DND-41 (cell line): ENCODE data around the gene HEMK1.
A peak's percentile ranks its signal among the peaks of the same experiment; 100 is the strongest.

Source experiments
- ATAC-seq: fragments of 200-7000 bp; cut with Tn5 transposase; 3 replicates; pipeline ENCODE4 v1.9.1; 2021; ENCODE audit warnings: low read depth; ENCODE audit not compliant: insufficient read depth
- DNase-seq: peaks from one replicate; pipeline ENCODE4 v3.0.0-alpha.2; 2020
- H2AFZ ChIP-seq: 2 replicates; pipeline ENCODE4 v1.6.0; 2012; ENCODE audit warnings: low read depth, low read length
- H3K27ac ChIP-seq: 2 replicates; pipeline ENCODE4 v1.5.1; 2012; ENCODE audit warnings: low read length, inconsistent platforms
- H3K27me3 ChIP-seq: fragments of 200-600 bp; sonication (generic); 2 replicates; pipeline ENCODE4 v1.6.0; 2012; ENCODE audit warnings: low read length, mild to moderate bottlenecking, inconsistent platforms; ENCODE audit not compliant: insufficient read depth, poor library complexity
- H3K36me3 ChIP-seq: 2 replicates; pipeline ENCODE4 v1.5.1; 2012; ENCODE audit warnings: low read length, inconsistent platforms; ENCODE audit not compliant: insufficient read depth
- H3K4me1 ChIP-seq: 2 replicates; pipeline ENCODE4 v1.5.1; 2012; ENCODE audit warnings: mild to moderate bottlenecking, low read length; ENCODE audit not compliant: insufficient read depth
- H3K4me2 ChIP-seq: 2 replicates; pipeline ENCODE4 v1.6.0; 2012; ENCODE audit warnings: mild to moderate bottlenecking, moderate library complexity, low read length, inconsistent platforms; ENCODE audit not compliant: insufficient read depth
- H3K4me3 ChIP-seq, 2 experiments: fragments of 200-600 bp in 1 of 2; shearing (Covaris generic) in 1 of 2; 2 replicates each; pipeline ENCODE4 v1.5.1; 2012 to 2016; ENCODE audit warnings: inconsistent platforms in 2 of 2, low read length in 2 of 2, mild to moderate bottlenecking in 2 of 2, low read depth in 1 of 2, moderate library complexity in 1 of 2
- H3K79me2 ChIP-seq: 2 replicates; pipeline ENCODE4 v1.6.0; 2012; ENCODE audit warnings: low read length, inconsistent platforms; ENCODE audit not compliant: insufficient read depth
- H3K9ac ChIP-seq: 2 replicates; pipeline ENCODE4 v1.6.0; 2012; ENCODE audit warnings: low read depth, mild to moderate bottlenecking, inconsistent platforms, low read length, moderate library complexity
- H3K9me3 ChIP-seq: 2 replicates; pipeline ENCODE4 v1.5.1; 2012; ENCODE audit warnings: low read length, moderate library complexity, mild to moderate bottlenecking, inconsistent platforms; ENCODE audit not compliant: insufficient read depth, severe bottlenecking
- H4K20me1 ChIP-seq: 2 replicates; pipeline ENCODE4 v1.6.0; 2012; ENCODE audit warnings: low read length; ENCODE audit not compliant: insufficient read depth
- EZH2 ChIP-seq: IDR thresholded peaks from 3 replicates; pipeline ENCODE4 v1.6.1; 2012; ENCODE audit warnings: borderline replicate concordance, low read depth, mild to moderate bottlenecking, moderate library complexity, low read length, inconsistent platforms; ENCODE audit not compliant: severe bottlenecking
- TF ChIP-seq, protein P1 (sequence below): IDR thresholded peaks from 2 replicates; pipeline ENCODE4 v1.5.1; 2012; ENCODE audit warnings: borderline replicate concordance, low read length, moderate library complexity, mild to moderate bottlenecking; ENCODE audit not compliant: poor library complexity, severe bottlenecking; ENCODE audit errors: extremely low read depth

The HEMK1 gene

GRCh38 chr3:50567386-50568167, 1.7 kb upstream of the HEMK1 start, which contains the start of gene C3orf18:
C3orf18 (minus strand) TSS chr3:50567747; CDS start chr3:50565699, 2,048 bp downstream.
- H3K27me3 ChIP-seq = no peaks in the 10 kb centered on the region
- ATAC-seq (peak; percentile 67), DNase-seq (peak; percentile 93)
- peaks cover 16% of the 10 kb centered on the region for H3K36me3 ChIP-seq
- peak within 1 kb of the TSS; percentile 60 for H3K9ac ChIP-seq
- no peaks in the 10 kb centered on the region for H3K9me3 ChIP-seq
- H3K79me2 ChIP-seq = peaks cover 44% of the 10 kb centered on the region
- TF ChIP-seq EZH2 = peak; percentile 74
- TF ChIP-seq, protein P1, sequence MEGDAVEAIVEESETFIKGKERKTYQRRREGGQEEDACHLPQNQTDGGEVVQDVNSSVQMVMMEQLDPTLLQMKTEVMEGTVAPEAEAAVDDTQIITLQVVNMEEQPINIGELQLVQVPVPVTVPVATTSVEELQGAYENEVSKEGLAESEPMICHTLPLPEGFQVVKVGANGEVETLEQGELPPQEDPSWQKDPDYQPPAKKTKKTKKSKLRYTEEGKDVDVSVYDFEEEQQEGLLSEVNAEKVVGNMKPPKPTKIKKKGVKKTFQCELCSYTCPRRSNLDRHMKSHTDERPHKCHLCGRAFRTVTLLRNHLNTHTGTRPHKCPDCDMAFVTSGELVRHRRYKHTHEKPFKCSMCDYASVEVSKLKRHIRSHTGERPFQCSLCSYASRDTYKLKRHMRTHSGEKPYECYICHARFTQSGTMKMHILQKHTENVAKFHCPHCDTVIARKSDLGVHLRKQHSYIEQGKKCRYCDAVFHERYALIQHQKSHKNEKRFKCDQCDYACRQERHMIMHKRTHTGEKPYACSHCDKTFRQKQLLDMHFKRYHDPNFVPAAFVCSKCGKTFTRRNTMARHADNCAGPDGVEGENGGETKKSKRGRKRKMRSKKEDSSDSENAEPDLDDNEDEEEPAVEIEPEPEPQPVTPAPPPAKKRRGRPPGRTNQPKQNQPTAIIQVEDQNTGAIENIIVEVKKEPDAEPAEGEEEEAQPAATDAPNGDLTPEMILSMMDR = no peak
- peak within 1 kb of the TSS; percentile 48 for H3K27ac ChIP-seq
- H3K4me1 ChIP-seq = peaks cover 55% of the 10 kb centered on the region
- H4K20me1 ChIP-seq = 0 out of 2 replicates have a peak, but pooled peaks cover 2% of the 10 kb centered on the region
- peak within 1 kb of the TSS; percentile 55 for H2AFZ ChIP-seq
- H3K4me2 ChIP-seq = peak within 1 kb of the TSS; percentile 90
- peak within 1 kb of the TSS; percentile 13 to 92; a peak in 3 of 4 replicates for H3K4me3 ChIP-seq

GRCh38 chr3:50570508-50571279, 1.4 kb downstream of the HEMK1 start:
- Histone ChIP-seq H3K4me1 (peaks cover 86% of the 10 kb centered on the region), H3K27me3 (no peaks in the 10 kb centered on the region), H3K79me2 (peaks cover 71% of the 10 kb centered on the region), H4K20me1 (no peaks in the 10 kb centered on the region), H3K9ac (peak overlapping the region; percentile 80), H3K4me3 (peak overlapping the region; percentile 75 to 92; a peak in 3 of 4 replicates), H3K36me3 (peaks cover 33% of the 10 kb centered on the region), H3K9me3 (no peaks in the 10 kb centered on the region), H3K27ac (peak overlapping the region; percentile 96), H2AFZ (no peak overlapping the region), H3K4me2 (peak overlapping the region; percentile 90)
- DNase-seq (peak; percentile 35), ATAC-seq (no peak)
- no peak for TF ChIP-seq EZH2
- TF ChIP-seq, protein P1 = no peak

DNA sequence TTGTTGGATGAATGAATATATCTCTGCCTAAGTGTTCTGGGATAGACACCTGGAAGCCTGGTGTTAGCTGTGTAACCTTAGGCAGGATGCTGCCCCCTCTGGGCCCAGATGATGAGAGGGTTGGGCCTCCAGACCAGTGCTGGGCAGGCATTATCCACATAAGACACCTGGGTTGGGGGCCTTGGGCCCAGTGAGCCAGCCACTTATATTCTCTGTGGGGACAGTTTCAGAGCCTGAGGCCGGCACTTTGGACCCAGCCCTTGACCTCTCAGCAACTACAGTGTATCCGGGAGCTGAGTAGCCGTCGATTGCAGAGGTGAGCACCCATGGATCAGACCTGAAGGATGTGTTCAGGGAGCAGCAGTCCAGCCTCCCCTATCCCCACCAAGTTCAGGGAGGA, 2.2 kb downstream of the HEMK1 start:
- H3K4me3 ChIP-seq = peak overlapping the region; percentile 2 to 92; a peak in 3 of 4 replicates
- peaks cover 41% of the 10 kb centered on the region for H3K36me3 ChIP-seq
- H3K4me1 ChIP-seq = peaks cover 88% of the 10 kb centered on the region
- H3K27ac ChIP-seq = peak overlapping the region; percentile 96
- H3K79me2 ChIP-seq = peaks cover 79% of the 10 kb centered on the region
- TF ChIP-seq, protein P1 = no peak
- no peak for TF ChIP-seq EZH2
- H3K9ac ChIP-seq = peak overlapping the region; percentile 80
- peak overlapping the region; percentile 90 for H3K4me2 ChIP-seq
- H3K9me3 ChIP-seq = no peaks in the 10 kb centered on the region
- ATAC-seq = no peak
- no peaks in the 10 kb centered on the region for H3K27me3 ChIP-seq
- H4K20me1 ChIP-seq = no peaks in the 10 kb centered on the region
- no peak overlapping the region for H2AFZ ChIP-seq
- DNase-seq = peak; percentile 45
